Stomach (tissue), 4 donors: Measurements from ENCODE around the gene RASAL2.

Experiments used
- CTCF ChIP-seq, 7 experiments: fragments of 450-650 bp in 4 of 7; fragments of 200-600 bp in 3 of 7; sonication (generic) in 3 of 7; IDR thresholded peaks; one replicate each; pipeline ENCODE4 v1.5.1; 2016 to 2019; ENCODE audit warnings: antibody characterized with exemption in 7 of 7, control low read depth in 2 of 7, mild to moderate bottlenecking in 1 of 7
- POLR2A ChIP-seq, 4 donors: fragments of 450-650 bp; IDR thresholded peaks; one replicate each; pipeline ENCODE4 v1.6.1; 2016; ENCODE audit warnings: antibody characterized with exemption in 4 of 4, control low read depth in 2 of 4, mild to moderate bottlenecking in 1 of 4, moderate library complexity in 1 of 4
- POLR2AphosphoS5 ChIP-seq, 3 donors: sonication (generic); formaldehyde crosslinking; IDR thresholded peaks; one replicate each; pipeline ENCODE4 v1.6.1; 2016; ENCODE audit warnings: antibody characterized with exemption in 3 of 3

- TF ChIP-seq CTCF (IDR thresholded peaks at IDR 0.05): no peak
- TF ChIP-seq POLR2AphosphoS5 (IDR thresholded peaks at IDR 0.05): no peak
- no peak for TF ChIP-seq POLR2A (IDR thresholded peaks at IDR 0.05)
Measured at GRCh38 chr1:178055093-178055492, 38.8 kb upstream of the RASAL2 start.
